PC-3 (cell line): Measurements from ENCODE around the gene TALDO1. TPM values are rescaled to one million over a fixed set of nuclear protein-coding genes. Genes with fewer than 3 reads are reported as not detected.
A peak's percentile ranks its signal among the peaks of the same experiment; 100 is the strongest.

Experiments
- ATAC-seq: fragments of 200-7000 bp; cut with Tn5 transposase; 2 replicates; pipeline ENCODE4 v1.9.1; 2020; ENCODE audit warnings: mild to moderate bottlenecking, moderate library complexity
- BruUV-seq: library from RNA; stranded (reverse); fragments of 400-500 nt; replicated peaks from 2 replicates; lab custom pipeline; 2021; lab: Mats Ljungman, UMichigan
- CTCF ChIA-PET: fragments of 300-600 bp; sonication (Branson Sonifier 250); formaldehyde crosslinking; loops from one replicate; lab custom pipeline; 2022; ENCODE audit warnings: antibody characterized with exemption; lab: Charles Lee
- POLR2A ChIA-PET: fragments of 300-600 bp; sonication (Branson Sonifier 250); formaldehyde crosslinking; loops from one replicate; lab custom pipeline; 2022; ENCODE audit warnings: antibody characterized with exemption; ENCODE audit not compliant: unreplicated experiment; lab: Charles Lee
- DNase-seq: peaks from one replicate; pipeline ENCODE4 v3.0.0-alpha.2; 2015
- H2AFZ ChIP-seq: fragments of 300-600 bp; sonication (generic); 2 replicates; pipeline ENCODE4 v1.6.0; 2016; ENCODE audit warnings: antibody characterized with exemption, low read length
- H3F3A ChIP-seq: fragments of 300-600 bp; sonication (generic); one replicate; pipeline ENCODE4 v1.6.0; 2017; ENCODE audit warnings: antibody characterized with exemption, low read length, control low read depth, mild to moderate bottlenecking; ENCODE audit not compliant: unreplicated experiment
- H3K27ac ChIP-seq: fragments of 300-600 bp; sonication (generic); 2 replicates; pipeline ENCODE4 v1.5.1; 2016; ENCODE audit warnings: mild to moderate bottlenecking, low read length
- H3K27me3 ChIP-seq: fragments of 300-600 bp; sonication (generic); 2 replicates; pipeline ENCODE4 v1.6.1; 2016; ENCODE audit warnings: low read length, mixed read lengths
- H3K36me3 ChIP-seq: fragments of 300-600 bp; sonication (generic); 2 replicates; pipeline ENCODE4 v1.6.1; 2016; ENCODE audit warnings: low read depth, mixed run types, low read length, mixed read lengths
- H3K4me1 ChIP-seq: fragments of 300-600 bp; sonication (generic); 2 replicates; pipeline ENCODE4 v1.5.1; 2016; ENCODE audit warnings: low read length; ENCODE audit not compliant: insufficient read depth
- H3K4me2 ChIP-seq: fragments of 300-600 bp; sonication (generic); 2 replicates; pipeline ENCODE4 v1.6.0; 2016; ENCODE audit warnings: low read length
- H3K4me3 ChIP-seq: fragments of 300-600 bp; sonication (generic); 2 replicates; pipeline ENCODE4 v1.5.1; 2016; ENCODE audit warnings: mild to moderate bottlenecking, low read length, mixed read lengths
- H3K79me2 ChIP-seq: fragments of 300-600 bp; sonication (generic); 2 replicates; pipeline ENCODE4 v1.6.1; 2017; ENCODE audit warnings: low read length, mixed read lengths
- H3K9ac ChIP-seq: fragments of 300-600 bp; sonication (generic); 2 replicates; pipeline ENCODE4 v1.6.0; 2016; ENCODE audit warnings: mild to moderate bottlenecking, low read length
- H3K9me2 ChIP-seq: fragments of 300-600 bp; sonication (generic); replicated peaks from 2 replicates; pipeline ENCODE4 v1.6.1; 2016; ENCODE audit warnings: mixed run types, low read length, mixed read lengths
- H3K9me3 ChIP-seq: fragments of 300-600 bp; sonication (generic); 2 replicates; pipeline ENCODE4 v1.6.1; 2016; ENCODE audit warnings: low read length, mixed read lengths
- H4K20me1 ChIP-seq: fragments of 300-600 bp; sonication (generic); 2 replicates; pipeline ENCODE4 v1.6.1; 2016; ENCODE audit warnings: low read length, mixed read lengths
- CTCF ChIP-seq: fragments of 300-600 bp; sonication (generic); conservative IDR thresholded peaks from 2 replicates; pipeline ENCODE4 v1.5.1; 2017; ENCODE audit warnings: antibody characterized with exemption, low read depth, mild to moderate bottlenecking, low read length
- EZH2 ChIP-seq: fragments of 300-600 bp; sonication (generic); IDR thresholded peaks from one replicate; pipeline ENCODE4 v1.6.1; 2017; ENCODE audit warnings: antibody characterized with exemption, mild to moderate bottlenecking, low read length; ENCODE audit not compliant: unreplicated experiment
- EZH2phosphoT487 ChIP-seq: fragments of 300-600 bp; sonication (generic); IDR thresholded peaks from 2 replicates; pipeline ENCODE4 v1.6.1; 2018; ENCODE audit warnings: mild to moderate bottlenecking, antibody characterized with exemption, low read length, borderline replicate concordance
- intact Hi-C: fragments of 100-400 bp; cut with micrococcal nuclease; formaldehyde crosslinking; loops from 2 replicates; pipeline ENCODE4 v1.9.0; 2023
- total RNA-seq: library from RNA; depleted of rRNA; stranded (reverse); fragments of >200 nt; gene quantifications from 2 replicates; pipeline ENCODE4 v1.2.3, GENCODE V29; 2014

Gene TALDO1
- total RNA-seq, 1 experiment from 2014 or later: 326 TPM

- intact Hi-C loops: no loop called here
- no peaks in the 10 kb centered on the region for H4K20me1 ChIP-seq
- ChIA-PET CTCF (interaction anchor here (0.6 kb wide), 1 partner anchor 318 kb away, joined by 3 read pairs; no protein-coding TSS in a partner anchor), POLR2A (interaction anchor here (0.6 kb wide), 1 partner anchor 38 kb away, joined by 4 read pairs; no protein-coding TSS in a partner anchor)
- no peaks in the 10 kb centered on the region for H3K9me2 ChIP-seq
- no peak overlapping the region for H3K27ac ChIP-seq
- no peak overlapping the region for H3K9ac ChIP-seq
- peaks cover 9% of the 10 kb centered on the region for H3K36me3 ChIP-seq
- H3F3A ChIP-seq: peaks cover 8% of the 10 kb centered on the region
- H3K9me3 ChIP-seq: no peaks in the 10 kb centered on the region
- DNase-seq (no peak), ATAC-seq (no peak)
- H3K4me3 ChIP-seq: no peak overlapping the region
- peaks cover 17% of the 10 kb centered on the region for H3K4me1 ChIP-seq
- no peak overlapping the region for H3K4me2 ChIP-seq
- TF ChIP-seq CTCF (no peak), EZH2 (no peak), EZH2phosphoT487 (no peak)
- H2AFZ ChIP-seq: no peak overlapping the region
- no TSS peak for BruUV-seq
- no peaks in the 10 kb centered on the region for H3K27me3 ChIP-seq
- no peaks in the 10 kb centered on the region for H3K79me2 ChIP-seq
Observed at GRCh38 chr11:725624-726202, 21.6 kb upstream of the TALDO1 start.

GRCh38 chr11:726278-727220, 20.7 kb upstream of the TALDO1 start:
- Histone ChIP-seq H3F3A (peaks cover 8% of the 10 kb centered on the region), H4K20me1 (no peaks in the 10 kb centered on the region), H3K9me3 (no peaks in the 10 kb centered on the region), H3K79me2 (no peaks in the 10 kb centered on the region), H3K9ac (no peak overlapping the region), H3K4me2 (no peak overlapping the region), H3K4me1 (peaks cover 17% of the 10 kb centered on the region), H3K27ac (peak overlapping the region; percentile 83), H3K4me3 (no peak overlapping the region), H3K36me3 (peaks cover 7% of the 10 kb centered on the region), H3K9me2 (no peaks in the 10 kb centered on the region), H2AFZ (no peak overlapping the region), H3K27me3 (no peaks in the 10 kb centered on the region)
- no peak for DNase-seq
- CTCF ChIA-PET: interaction anchor here (0.6 to 1.4 kb wide), 3 partner anchors 30 to 319 kb away, joined by 3 to 11 read pairs (median 3); partner anchors contain the start of gene TMEM80
- intact Hi-C loops: no loop called here
- no TSS peak for BruUV-seq
- ATAC-seq: no peak
- TF ChIP-seq EZH2: no peak
- no peak for TF ChIP-seq CTCF
- TF ChIP-seq EZH2phosphoT487: no peak
- POLR2A ChIA-PET: interaction anchor here (0.6 kb wide), 3 partner anchors 37 to 111 kb away, joined by 4 to 6 read pairs (median 6); partner anchors contain the start of gene IRF7
